Kidney epithelial cell (primary cell): ENCODE measurements around the gene MBLAC1. TPM values are rescaled to one million over a fixed set of nuclear protein-coding genes. Genes with fewer than 3 reads are reported as not detected.

ENCODE experiments used
- DNase-seq: peaks from one replicate; pipeline ENCODE4 v3.0.0-alpha.2; 2010; ENCODE audit warnings: low read depth
- H3K27me3 ChIP-seq: 2 replicates; pipeline ENCODE4 v1.6.0; 2011; ENCODE audit warnings: low read length; ENCODE audit not compliant: control insufficient read depth, insufficient read depth
- H3K36me3 ChIP-seq: 2 replicates; pipeline ENCODE4 v1.5.1; 2011; ENCODE audit warnings: low read length; ENCODE audit not compliant: control insufficient read depth, insufficient read depth
- H3K4me3 ChIP-seq: 2 replicates; pipeline ENCODE4 v1.5.1; 2011; ENCODE audit warnings: low read depth, mild to moderate bottlenecking, control low read depth, low read length
- CTCF ChIP-seq: IDR thresholded peaks from 2 replicates; pipeline ENCODE4 v1.5.1; 2011; ENCODE audit warnings: mild to moderate bottlenecking, moderate library complexity, low read length, control low read depth, inconsistent platforms; ENCODE audit not compliant: insufficient read depth, poor library complexity, severe bottlenecking
- total RNA-seq: library from RNA; depleted of rRNA; stranded (reverse); fragments of >200 nt; gene quantifications from 2 replicates; pipeline ENCODE4 v1.2.3, GENCODE V29; 2015

MBLAC1 gene
- total RNA-seq, 1 donor from 2014 or later: 2.3 TPM

GRCh38 chr7:100093925-100094486, 32.8 kb upstream of the MBLAC1 start:
- H3K4me3 ChIP-seq: no peak overlapping the region
- no peak for DNase-seq
- H3K36me3 ChIP-seq: peaks cover 17% of the 10 kb centered on the region
- no peak for TF ChIP-seq CTCF
- H3K27me3 ChIP-seq: no peaks in the 10 kb centered on the region

GRCh38 chr7:100095289-100095688, 31.5 kb upstream of the MBLAC1 start:
- no peak for TF ChIP-seq CTCF
- DNase-seq: no peak
- Histone ChIP-seq H3K36me3 (peaks cover 18% of the 10 kb centered on the region), H3K27me3 (no peaks in the 10 kb centered on the region), H3K4me3 (no peak overlapping the region)

GRCh38 chr7:100095704-100096103, 31.1 kb upstream of the MBLAC1 start:
- no peak overlapping the region for H3K4me3 ChIP-seq
- TF ChIP-seq CTCF: no peak
- peaks cover 18% of the 10 kb centered on the region for H3K36me3 ChIP-seq

GRCh38 chr7:100098913-100099312, 27.9 kb upstream of the MBLAC1 start:
- Histone ChIP-seq H3K36me3 (peaks cover 14% of the 10 kb centered on the region), H3K4me3 (peak overlapping the region; percentile 98), H3K27me3 (no peaks in the 10 kb centered on the region)
- no peak for TF ChIP-seq CTCF
- DNase-seq: no peak

More at GRCh38 chr7:100095704-100096103, 31.1 kb upstream of the MBLAC1 start:
- no peak for DNase-seq
- no peaks in the 10 kb centered on the region for H3K27me3 ChIP-seq

GRCh38 chr7:100099452-100099851, 27.3 kb upstream of the MBLAC1 start:
- Histone ChIP-seq H3K27me3 (no peaks in the 10 kb centered on the region), H3K4me3 (peak overlapping the region; percentile 98), H3K36me3 (peaks cover 12% of the 10 kb centered on the region)
- DNase-seq: no peak
- TF ChIP-seq CTCF: no peak

GRCh38 chr7:100100420-100101015, 26.2 kb upstream of the MBLAC1 start:
- no peak for TF ChIP-seq CTCF
- Histone ChIP-seq H3K27me3 (no peaks in the 10 kb centered on the region), H3K36me3 (peaks cover 11% of the 10 kb centered on the region), H3K4me3 (peak overlapping the region; percentile 98)
- peak; percentile 76 for DNase-seq
